Measurements from ENCODE around the gene HPGD.

DNA sequence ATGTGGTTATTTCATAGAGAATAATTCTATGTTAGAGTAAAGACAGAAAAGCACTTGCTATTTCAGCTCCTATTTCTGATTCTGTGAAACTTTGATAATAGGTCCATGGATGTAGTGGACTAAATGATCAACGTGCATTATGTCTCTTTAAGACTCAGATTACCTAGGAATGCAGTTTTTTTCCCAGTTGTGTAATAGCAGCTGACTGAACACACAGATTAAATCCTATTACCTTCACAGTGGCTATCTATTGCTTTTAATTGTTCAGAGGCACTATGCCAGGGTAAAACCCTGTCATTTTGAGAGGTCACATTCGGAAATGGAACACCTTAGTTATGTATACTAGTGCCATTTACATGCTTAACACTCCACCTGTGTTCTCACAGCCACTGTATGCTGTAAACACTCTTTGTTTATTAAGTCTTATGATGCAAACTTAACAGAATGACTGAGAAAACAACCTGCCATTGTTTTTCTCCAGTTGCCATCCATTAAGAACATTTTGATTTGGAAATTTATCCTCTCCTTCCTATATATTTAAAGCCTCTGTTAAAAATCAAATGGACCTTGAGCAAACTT is 70.5 kb downstream of the HPGD start:
- TF ChIP-seq SIN3A (IDR thresholded peaks at IDR 0.05; ENCODE audit: borderline replicate concordance, low read depth, low read length) (no peak), YY1 (IDR thresholded peaks at IDR 0.05; ENCODE audit: low read depth) (no peak), MEF2A (IDR thresholded peaks at IDR 0.05; ENCODE audit: borderline replicate concordance, low read depth) (no peak), FOSL2 (IDR thresholded peaks at IDR 0.05; ENCODE audit: borderline replicate concordance, low read depth) (no peak), RAD21 (IDR thresholded peaks at IDR 0.05; ENCODE audit: low read length) (no peak), RFX5 (IDR thresholded peaks at IDR 0.05; ENCODE audit: low read length) (no peak), MXI1 (IDR thresholded peaks at IDR 0.05; ENCODE audit: low read depth, low read length) (no peak)
- TF ChIP-seq, protein P1, sequence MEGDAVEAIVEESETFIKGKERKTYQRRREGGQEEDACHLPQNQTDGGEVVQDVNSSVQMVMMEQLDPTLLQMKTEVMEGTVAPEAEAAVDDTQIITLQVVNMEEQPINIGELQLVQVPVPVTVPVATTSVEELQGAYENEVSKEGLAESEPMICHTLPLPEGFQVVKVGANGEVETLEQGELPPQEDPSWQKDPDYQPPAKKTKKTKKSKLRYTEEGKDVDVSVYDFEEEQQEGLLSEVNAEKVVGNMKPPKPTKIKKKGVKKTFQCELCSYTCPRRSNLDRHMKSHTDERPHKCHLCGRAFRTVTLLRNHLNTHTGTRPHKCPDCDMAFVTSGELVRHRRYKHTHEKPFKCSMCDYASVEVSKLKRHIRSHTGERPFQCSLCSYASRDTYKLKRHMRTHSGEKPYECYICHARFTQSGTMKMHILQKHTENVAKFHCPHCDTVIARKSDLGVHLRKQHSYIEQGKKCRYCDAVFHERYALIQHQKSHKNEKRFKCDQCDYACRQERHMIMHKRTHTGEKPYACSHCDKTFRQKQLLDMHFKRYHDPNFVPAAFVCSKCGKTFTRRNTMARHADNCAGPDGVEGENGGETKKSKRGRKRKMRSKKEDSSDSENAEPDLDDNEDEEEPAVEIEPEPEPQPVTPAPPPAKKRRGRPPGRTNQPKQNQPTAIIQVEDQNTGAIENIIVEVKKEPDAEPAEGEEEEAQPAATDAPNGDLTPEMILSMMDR (IDR thresholded peaks at IDR 0.05) = no peak

Measured in SK-N-SH (cell line).